SKM-1 treated with dmso at 0.1 percent for 144 hours (cell line): ENCODE data around the gene CD81.

Experiments
- DNase-seq: peaks from one replicate; lab custom pipeline; 2025; ENCODE audit not compliant: unreplicated experiment; lab: John Stamatoyannopoulos, UW

The CD81 gene

GRCh38 chr11:2434008-2434407 lies 56.9 kb downstream of the CD81 start:
- DNase-seq, result no peak

- DNase-seq, result no peak
Measured at GRCh38 chr11:2434506-2435255, 57.6 kb downstream of the CD81 start.

GRCh38 chr11:2435288-2436012 lies 58.3 kb downstream of the CD81 start:
- no peak for DNase-seq

- no peak for DNase-seq
Measured at GRCh38 chr11:2436013-2436520, 59.0 kb downstream of the CD81 start.

- no peak for DNase-seq
Measured at GRCh38 chr11:2436521-2437031, 59.5 kb downstream of the CD81 start.

GRCh38 chr11:2437516-2437915 lies 60.4 kb downstream of the CD81 start:
- DNase-seq, result no peak

- DNase-seq, result no peak
Measured at GRCh38 chr11:2439820-2440219, 62.7 kb downstream of the CD81 start.

- peak; percentile 90 for DNase-seq
Measured at GRCh38 chr11:2440646-2441045, 63.5 kb downstream of the CD81 start.

GRCh38 chr11:2441171-2441570 lies 64.1 kb downstream of the CD81 start:
- DNase-seq, result no peak

- DNase-seq, result no peak
Measured at GRCh38 chr11:2442589-2442988, 65.5 kb downstream of the CD81 start.

- DNase-seq, result no peak
Measured at GRCh38 chr11:2443406-2443805, 66.3 kb downstream of the CD81 start.

- peak; percentile 25 for DNase-seq
Measured at GRCh38 chr11:2443881-2444820, 67.0 kb downstream of the CD81 start, which contains the start of gene TRPM5. Gene TRPM5 (minus strand): TSS chr11:2444514. CDS start chr11:2423036, 21,478 bp downstream.

- peak; percentile 49 for DNase-seq
Measured at GRCh38 chr11:2444821-2445745, 68.0 kb downstream of the CD81 start, which contains the start of gene KCNQ1. Gene KCNQ1 (plus strand): TSS chr11:2445008. CDS start chr11:2445099, 91 bp downstream.

GRCh38 chr11:2445746-2446551 lies 68.8 kb downstream of the CD81 start:
- DNase-seq, result no peak

GRCh38 chr11:2446590-2447252 lies 69.6 kb downstream of the CD81 start:
- peak; percentile 78 for DNase-seq
